ENCODE results near the gene ALS2. TPM values are rescaled to one million over a fixed set of nuclear protein-coding genes. Genes with fewer than 3 reads are reported as not detected.
"Not testable (repeated sequence)": the region's sequence is repeated elsewhere in the genome, so short reads cannot be mapped to it uniquely, and the experiment has no call there.

Gene ALS2
- total RNA-seq, 1 donor from 2014 or later, result 11.6 TPM

GRCh38 chr2:201768918-201769317, 11.8 kb downstream of the ALS2 start:
- ATAC-seq (ENCODE audit: low read depth) (no peak), DNase-seq (no peak)
- intact Hi-C loops (cut with micrococcal nuclease), result loop anchor here (1.0 kb wide), 1 partner anchor 32 kb away; no protein-coding TSS in a partner anchor
- CTCF ChIA-PET, result no interaction called here
- H3K27ac Mint-ChIP-seq, result no peak overlapping the region
- POLR2A ChIA-PET, result no interaction called here
- H3K27me3 Mint-ChIP-seq, result no peaks in the 10 kb centered on the region
- no peaks in the 10 kb centered on the region for H3K9me3 Mint-ChIP-seq
- no peaks in the 10 kb centered on the region for H3K4me1 Mint-ChIP-seq
- no peak overlapping the region for H3K4me3 Mint-ChIP-seq
- no peak for TF ChIP-seq CTCF (IDR thresholded peaks at IDR 0.05)
- peaks cover 9% of the 10 kb centered on the region for H3K36me3 Mint-ChIP-seq (ENCODE audit: low read depth)

- Mint-ChIP-seq H3K27ac (no peak overlapping the region), H3K9me3 (no peaks in the 10 kb centered on the region), H3K4me3 (no peak overlapping the region), H3K36me3 (ENCODE audit: low read depth) (peaks cover 23% of the 10 kb centered on the region), H3K4me1 (no peaks in the 10 kb centered on the region), H3K27me3 (no peaks in the 10 kb centered on the region)
- intact Hi-C loops (cut with micrococcal nuclease), result no loop called here
- ATAC-seq (ENCODE audit: low read depth), result no peak
- ChIA-PET CTCF (interaction anchor here (0.7 kb wide), 1 partner anchor 415 kb away, joined by 3 read pairs; no protein-coding TSS in a partner anchor), POLR2A (interaction anchor here (0.6 kb wide), 1 partner anchor 469 kb away, joined by 14 read pairs; no protein-coding TSS in a partner anchor)
- TF ChIP-seq CTCF (IDR thresholded peaks at IDR 0.05), result no peak
- no peak for DNase-seq
Observed at GRCh38 chr2:201765799-201766198, 14.9 kb downstream of the ALS2 start.

- H3K9me3 Mint-ChIP-seq; H3K4me1 Mint-ChIP-seq; H3K27me3 Mint-ChIP-seq; H3K4me3 Mint-ChIP-seq; H3K27ac Mint-ChIP-seq; DNase-seq; intact Hi-C loops (cut with micrococcal nuclease); POLR2A ChIA-PET; ATAC-seq (ENCODE audit: low read depth): not testable (repeated sequence)
- CTCF ChIA-PET, result interaction anchor here (0.6 kb wide), 1 partner anchor 345 kb away, joined by 3 read pairs; no protein-coding TSS in a partner anchor
- peaks cover 33% of the 10 kb centered on the region for H3K36me3 Mint-ChIP-seq (ENCODE audit: low read depth)
Observed at GRCh38 chr2:201764469-201764868, 16.3 kb downstream of the ALS2 start.

GRCh38 chr2:201761101-201761500, 19.6 kb downstream of the ALS2 start:
- DNase-seq (no peak), ATAC-seq (ENCODE audit: low read depth) (no peak)
- Mint-ChIP-seq H3K4me1 (no peaks in the 10 kb centered on the region), H3K4me3 (no peak overlapping the region), H3K9me3 (no peaks in the 10 kb centered on the region), H3K27ac (no peak overlapping the region), H3K27me3 (no peaks in the 10 kb centered on the region), H3K36me3 (ENCODE audit: low read depth) (peaks cover 37% of the 10 kb centered on the region)
- ChIA-PET CTCF (no interaction called here), POLR2A (no interaction called here)
- intact Hi-C loops (cut with micrococcal nuclease), result no loop called here
- TF ChIP-seq CTCF (IDR thresholded peaks at IDR 0.05), result no peak

- peaks cover 33% of the 10 kb centered on the region for H3K36me3 Mint-ChIP-seq (ENCODE audit: low read depth)
- H3K4me3 Mint-ChIP-seq, result no peak overlapping the region
- ATAC-seq (ENCODE audit: low read depth) (no peak), DNase-seq (no peak)
- CTCF ChIA-PET, result no interaction called here
- H3K27me3 Mint-ChIP-seq, result no peaks in the 10 kb centered on the region
- no peaks in the 10 kb centered on the region for H3K9me3 Mint-ChIP-seq
- POLR2A ChIA-PET, result no interaction called here
- intact Hi-C loops (cut with micrococcal nuclease), result no loop called here
- TF ChIP-seq CTCF (IDR thresholded peaks at IDR 0.05), result no peak
- H3K4me1 Mint-ChIP-seq, result no peaks in the 10 kb centered on the region
- H3K27ac Mint-ChIP-seq, result no peak overlapping the region
Observed at GRCh38 chr2:201759567-201759966, 21.2 kb downstream of the ALS2 start.

GRCh38 chr2:201758873-201759272, 21.9 kb downstream of the ALS2 start:
- ChIA-PET CTCF (no interaction called here), POLR2A (no interaction called here)
- no peak overlapping the region for H3K4me3 Mint-ChIP-seq
- DNase-seq (no peak), ATAC-seq (ENCODE audit: low read depth) (no peak)
- H3K27me3 Mint-ChIP-seq, result no peaks in the 10 kb centered on the region
- H3K36me3 Mint-ChIP-seq (ENCODE audit: low read depth), result peaks cover 33% of the 10 kb centered on the region
- no peak for TF ChIP-seq CTCF (IDR thresholded peaks at IDR 0.05)
- no peaks in the 10 kb centered on the region for H3K9me3 Mint-ChIP-seq
- H3K4me1 Mint-ChIP-seq, result no peaks in the 10 kb centered on the region
- intact Hi-C loops (cut with micrococcal nuclease), result no loop called here
- no peak overlapping the region for H3K27ac Mint-ChIP-seq

All from activated B cell treated with CpG ODN at 0.5 μM for 24 hours (primary cell).